ENCODE results near the gene SLC12A6. TPM values are rescaled to one million over a fixed set of nuclear protein-coding genes. Genes with fewer than 3 reads are reported as not detected.

The SLC12A6 gene
- total and polyA plus RNA-seq, 4 donors = 14.8 to 46.0 (median 30.3) TPM

GRCh38 chr15:34223904-34224596 is 113.5 kb downstream of the SLC12A6 start:
- H3K36me3 ChIP-seq (ENCODE audit: control insufficient read depth in 1 of 2, insufficient read depth in 2 of 2, low read length in 1 of 2) = peaks cover 0 to 3% of the 10 kb centered on the region in 2 donors
- peaks cover 0 to 2% of the 10 kb centered on the region in 2 donors for H3K4me1 ChIP-seq (ENCODE audit: control insufficient read depth in 1 of 2, insufficient read depth in 2 of 2, low read length in 2 of 2)
- intact Hi-C loops (cut with DNase I) = loop anchor here in 1 of 2 donors (2.0 to 10.0 kb wide), 2 partner anchors 121 to 361 kb away; partner anchors contain the start of genes GOLGA8B and PGBD4
- ATAC-seq (ENCODE audit: low FRiP score) = no peak
- 42 to 49% methylated on average over 24 of the region's 24 CpGs for WGBS, 2 donors
- peak overlapping the region in 1 of 2 donors; percentile 87 for H3K27ac ChIP-seq (ENCODE audit: low read depth in 1 of 2, low read length in 2 of 2)
- DNase-seq = no peak
- no peaks in the 10 kb centered on the region for H3K9me3 ChIP-seq (ENCODE audit: control insufficient read depth, low read length)
- H3K27me3 ChIP-seq (ENCODE audit: control insufficient read depth in 1 of 2, insufficient read depth in 2 of 2, low read length in 1 of 2) = no peaks in the 10 kb centered on the region
- peak overlapping the region; percentile 43 to 51 for H3K4me3 ChIP-seq (ENCODE audit: low read length in 2 of 2)

- Histone ChIP-seq H3K4me1 (ENCODE audit: control insufficient read depth in 1 of 2, insufficient read depth in 2 of 2, low read length in 2 of 2) (no peaks in the 10 kb centered on the region), H3K4me3 (ENCODE audit: low read length in 2 of 2) (no peak overlapping the region), H3K9me3 (ENCODE audit: control insufficient read depth, low read length) (no peaks in the 10 kb centered on the region), H3K27ac (ENCODE audit: low read depth in 1 of 2, low read length in 2 of 2) (no peak overlapping the region), H3K27me3 (ENCODE audit: control insufficient read depth in 1 of 2, insufficient read depth in 2 of 2, low read length in 1 of 2) (no peaks in the 10 kb centered on the region), H3K36me3 (ENCODE audit: control insufficient read depth in 1 of 2, insufficient read depth in 2 of 2, low read length in 1 of 2) (no peaks in the 10 kb centered on the region)
- intact Hi-C loops (cut with DNase I) = no loop called here
- ATAC-seq (ENCODE audit: low FRiP score) (no peak), DNase-seq (no peak)
- WGBS, 2 donors = 79 to 81% methylated on average over 7 of the region's 7 CpGs
Observed at GRCh38 chr15:34217587-34218225, 119.9 kb downstream of the SLC12A6 start.

- DNase-seq (no peak), ATAC-seq (ENCODE audit: low FRiP score) (no peak)
- Histone ChIP-seq H3K9me3 (ENCODE audit: control insufficient read depth, low read length) (no peaks in the 10 kb centered on the region), H3K36me3 (ENCODE audit: control insufficient read depth in 1 of 2, insufficient read depth in 2 of 2, low read length in 1 of 2) (no peaks in the 10 kb centered on the region), H3K27ac (ENCODE audit: low read depth in 1 of 2, low read length in 2 of 2) (no peak overlapping the region), H3K4me3 (ENCODE audit: low read length in 2 of 2) (no peak overlapping the region), H3K4me1 (ENCODE audit: control insufficient read depth in 1 of 2, insufficient read depth in 2 of 2, low read length in 2 of 2) (no peaks in the 10 kb centered on the region), H3K27me3 (ENCODE audit: control insufficient read depth in 1 of 2, insufficient read depth in 2 of 2, low read length in 1 of 2) (no peaks in the 10 kb centered on the region)
- intact Hi-C loops (cut with DNase I) = no loop called here
Observed at GRCh38 chr15:34216527-34217270, 120.9 kb downstream of the SLC12A6 start.

- intact Hi-C loops (cut with DNase I) = loop anchor here in 1 of 2 donors (5.0 kb wide), 2 partner anchors 112 to 152 kb away; partner anchors contain the start of genes EMC7 and PGBD4
- Histone ChIP-seq H3K4me3 (ENCODE audit: low read length in 2 of 2) (no peak overlapping the region), H3K27ac (ENCODE audit: low read depth in 1 of 2, low read length in 2 of 2) (no peak overlapping the region), H3K36me3 (ENCODE audit: control insufficient read depth in 1 of 2, insufficient read depth in 2 of 2, low read length in 1 of 2) (no peaks in the 10 kb centered on the region), H3K27me3 (ENCODE audit: control insufficient read depth in 1 of 2, insufficient read depth in 2 of 2, low read length in 1 of 2) (no peaks in the 10 kb centered on the region), H3K9me3 (ENCODE audit: control insufficient read depth, low read length) (no peaks in the 10 kb centered on the region), H3K4me1 (ENCODE audit: control insufficient read depth in 1 of 2, insufficient read depth in 2 of 2, low read length in 2 of 2) (no peaks in the 10 kb centered on the region)
- no peak for DNase-seq
- no peak for ATAC-seq (ENCODE audit: low FRiP score)
- WGBS, 2 donors = 45 to 47% methylated on average over 3 of the region's 3 CpGs
Observed at GRCh38 chr15:34214135-34214534, 123.4 kb downstream of the SLC12A6 start.

- Histone ChIP-seq H3K4me3 (ENCODE audit: low read length in 2 of 2) (no peak overlapping the region), H3K9me3 (ENCODE audit: control insufficient read depth, low read length) (no peaks in the 10 kb centered on the region), H3K4me1 (ENCODE audit: control insufficient read depth in 1 of 2, insufficient read depth in 2 of 2, low read length in 2 of 2) (no peaks in the 10 kb centered on the region), H3K36me3 (ENCODE audit: control insufficient read depth in 1 of 2, insufficient read depth in 2 of 2, low read length in 1 of 2) (no peaks in the 10 kb centered on the region), H3K27me3 (ENCODE audit: control insufficient read depth in 1 of 2, insufficient read depth in 2 of 2, low read length in 1 of 2) (no peaks in the 10 kb centered on the region), H3K27ac (ENCODE audit: low read depth in 1 of 2, low read length in 2 of 2) (no peak overlapping the region)
- 31 to 34% methylated on average over 4 of the region's 4 CpGs for WGBS, 2 donors
- DNase-seq = no peak
- ATAC-seq (ENCODE audit: low FRiP score) = no peak
- intact Hi-C loops (cut with DNase I) = loop anchor here in 1 of 2 donors (5.0 kb wide), 2 partner anchors 111 to 151 kb away; partner anchors contain the start of genes EMC7 and PGBD4
Observed at GRCh38 chr15:34213690-34214089, 123.9 kb downstream of the SLC12A6 start.

GRCh38 chr15:34209421-34210282 is 127.9 kb downstream of the SLC12A6 start, which contains the start of gene KATNBL1:
Gene KATNBL1, minus strand, starts transcription at chr15:34210096. Its CDS starts 46,420 bp downstream, at chr15:34163676.
- no peaks in the 10 kb centered on the region for H3K27me3 ChIP-seq (ENCODE audit: control insufficient read depth in 1 of 2, insufficient read depth in 2 of 2, low read length in 1 of 2)
- peak; percentile 98 to 100 for DNase-seq
- H3K36me3 ChIP-seq (ENCODE audit: control insufficient read depth in 1 of 2, insufficient read depth in 2 of 2, low read length in 1 of 2) = no peaks in the 10 kb centered on the region
- H3K9me3 ChIP-seq (ENCODE audit: control insufficient read depth, low read length) = no peaks in the 10 kb centered on the region
- H3K4me1 ChIP-seq (ENCODE audit: control insufficient read depth in 1 of 2, insufficient read depth in 2 of 2, low read length in 2 of 2) = peaks cover 0 to 2% of the 10 kb centered on the region in 2 donors
- intact Hi-C loops (cut with DNase I) = loop anchor here (2.0 to 5.0 kb wide), 3 partner anchors 107 to 147 kb away; partner anchors contain the start of genes EMC7 (in 1 of the 2) and PGBD4 (in 1 of the 2)
- ATAC-seq (ENCODE audit: low FRiP score) = peak; percentile 99
- peak within 1 kb of the TSS; percentile 68 to 87 for H3K4me3 ChIP-seq (ENCODE audit: low read length in 2 of 2)
- WGBS, 2 donors = 0% methylated on average over 79 to 81 of the region's 81 CpGs
- peak within 1 kb of the TSS; percentile 46 for H3K27ac ChIP-seq (ENCODE audit: low read depth in 1 of 2, low read length in 2 of 2)

GRCh38 chr15:34206011-34206410 is 131.6 kb downstream of the SLC12A6 start:
- intact Hi-C loops (cut with DNase I) = no loop called here
- ATAC-seq (ENCODE audit: low FRiP score) (no peak), DNase-seq (no peak)
- Histone ChIP-seq H3K27ac (ENCODE audit: low read depth in 1 of 2, low read length in 2 of 2) (no peak overlapping the region), H3K27me3 (ENCODE audit: control insufficient read depth in 1 of 2, insufficient read depth in 2 of 2, low read length in 1 of 2) (no peaks in the 10 kb centered on the region), H3K36me3 (ENCODE audit: control insufficient read depth in 1 of 2, insufficient read depth in 2 of 2, low read length in 1 of 2) (no peaks in the 10 kb centered on the region), H3K9me3 (ENCODE audit: control insufficient read depth, low read length) (no peaks in the 10 kb centered on the region), H3K4me1 (ENCODE audit: control insufficient read depth in 1 of 2, insufficient read depth in 2 of 2, low read length in 2 of 2) (peaks cover 0 to 2% of the 10 kb centered on the region in 2 donors), H3K4me3 (ENCODE audit: low read length in 2 of 2) (no peak overlapping the region)
- WGBS, 2 donors = 91 to 93% methylated on average over 4 of the region's 4 CpGs

- no peak overlapping the region for H3K4me3 ChIP-seq (ENCODE audit: low read length in 2 of 2)
- H3K27me3 ChIP-seq (ENCODE audit: control insufficient read depth in 1 of 2, insufficient read depth in 2 of 2, low read length in 1 of 2) = no peaks in the 10 kb centered on the region
- H3K4me1 ChIP-seq (ENCODE audit: control insufficient read depth in 1 of 2, insufficient read depth in 2 of 2, low read length in 2 of 2) = peaks cover 0 to 2% of the 10 kb centered on the region in 2 donors
- ATAC-seq (ENCODE audit: low FRiP score) = no peak
- H3K9me3 ChIP-seq (ENCODE audit: control insufficient read depth, low read length) = no peaks in the 10 kb centered on the region
- H3K27ac ChIP-seq (ENCODE audit: low read depth in 1 of 2, low read length in 2 of 2) = no peak overlapping the region
- DNase-seq = no peak
- no peaks in the 10 kb centered on the region for H3K36me3 ChIP-seq (ENCODE audit: control insufficient read depth in 1 of 2, insufficient read depth in 2 of 2, low read length in 1 of 2)
- intact Hi-C loops (cut with DNase I) = no loop called here
- 84 to 97% methylated on average over 1 of the region's 1 CpG for WGBS, 2 donors
Observed at GRCh38 chr15:34203936-34204335, 133.6 kb downstream of the SLC12A6 start.

All from aorta (tissue), 5 donors.